HG03521 (cell line): Measurements from ENCODE around the gene GALNTL6.
A peak's percentile ranks its signal among the peaks of the same experiment; 100 is the strongest.

ENCODE experiments used
- ATAC-seq: cut with Tn5 transposase; IDR thresholded peaks from one replicate; pipeline ENCODE4 v1.9.1; 2021; ENCODE audit warnings: mild to moderate bottlenecking, moderate library complexity; ENCODE audit not compliant: unreplicated experiment

Gene GALNTL6

DNA sequence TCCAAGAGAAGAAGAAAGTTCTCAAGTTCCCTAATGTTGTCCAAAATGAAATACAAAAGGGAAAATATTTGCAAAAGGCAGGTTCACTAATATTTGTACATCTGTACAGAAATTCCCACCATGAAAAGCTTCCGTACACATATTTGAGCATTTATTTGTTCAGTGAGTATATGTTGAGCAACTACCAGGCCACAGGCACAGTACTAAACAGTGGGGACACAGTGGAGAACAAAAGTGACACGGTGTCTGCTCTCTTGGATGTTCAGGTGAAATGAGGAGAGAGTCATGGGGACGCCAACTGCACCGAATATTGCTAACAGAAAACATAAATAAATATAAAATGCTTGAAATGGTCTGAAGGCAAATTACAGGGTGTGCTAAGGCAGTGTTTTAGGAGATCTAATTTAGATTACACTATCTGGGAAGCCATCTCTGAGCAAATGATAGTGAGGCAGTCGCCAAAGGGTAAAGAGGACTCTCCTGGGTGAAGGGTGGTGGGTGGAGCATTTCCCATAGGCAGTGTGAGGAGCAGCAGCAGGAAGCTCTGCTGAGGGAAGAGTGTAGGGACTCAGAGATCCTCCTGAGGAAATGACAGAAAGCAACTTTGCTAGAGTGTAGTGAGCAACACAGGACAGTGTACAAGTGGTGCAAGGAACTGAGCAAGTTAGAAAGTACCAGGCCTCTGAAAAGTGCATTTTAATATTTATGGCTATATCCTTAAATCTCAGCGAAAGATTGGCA, 375.2 kb downstream of the GALNTL6 start:
- ATAC-seq: no peak

DNA sequence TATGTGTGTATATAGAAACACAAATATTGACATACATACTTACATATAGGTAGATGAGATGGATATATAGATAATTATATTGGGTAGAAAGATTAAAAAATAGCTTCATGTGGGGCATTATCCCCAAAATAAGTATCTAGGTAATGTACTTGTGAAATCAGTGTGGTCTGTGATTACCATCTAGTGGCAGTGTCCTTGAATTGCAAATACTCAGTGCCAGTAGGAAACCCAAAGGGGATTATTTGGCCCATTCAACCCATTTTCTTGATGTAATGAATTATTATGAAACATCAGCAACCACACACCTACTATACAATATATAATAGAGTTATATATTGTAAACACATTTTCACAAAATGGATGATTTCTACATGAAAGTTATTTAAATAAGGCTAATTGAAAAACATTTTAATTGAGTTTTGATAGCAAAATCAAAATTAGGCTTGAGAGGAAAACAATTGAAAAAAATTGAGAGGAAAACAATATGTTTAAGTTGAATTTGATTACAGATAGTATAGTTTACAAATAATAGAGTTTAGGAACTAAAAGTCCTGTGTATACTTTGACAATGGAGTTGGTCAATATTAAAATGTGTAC, 389.4 kb downstream of the GALNTL6 start:
- ATAC-seq: peak; percentile 48

- no peak for ATAC-seq
Observed at GRCh38 chr4:172207258-172207657, 394.1 kb downstream of the GALNTL6 start.

DNA sequence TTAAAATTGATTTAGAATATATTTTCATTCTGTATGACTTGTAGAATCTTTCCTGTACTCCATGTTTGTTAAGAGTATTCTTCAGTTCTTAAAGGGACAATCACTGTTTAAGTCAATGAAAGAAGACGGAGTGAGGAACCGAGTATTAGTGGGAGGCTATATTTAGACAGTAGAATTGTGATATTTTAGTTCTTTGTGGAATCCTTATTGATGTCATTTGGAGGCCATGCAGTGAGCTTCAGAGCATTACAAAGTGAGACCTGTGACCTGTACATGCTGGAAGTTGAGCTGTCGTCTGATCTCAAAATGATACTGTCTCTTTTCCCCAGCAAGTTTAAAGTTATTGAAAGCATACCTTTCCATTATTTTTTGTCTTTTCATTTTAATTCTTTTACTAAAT, 394.7 kb downstream of the GALNTL6 start:
- ATAC-seq: no peak

GRCh38 chr4:172220679-172221078, 407.5 kb downstream of the GALNTL6 start:
- ATAC-seq: no peak

DNA sequence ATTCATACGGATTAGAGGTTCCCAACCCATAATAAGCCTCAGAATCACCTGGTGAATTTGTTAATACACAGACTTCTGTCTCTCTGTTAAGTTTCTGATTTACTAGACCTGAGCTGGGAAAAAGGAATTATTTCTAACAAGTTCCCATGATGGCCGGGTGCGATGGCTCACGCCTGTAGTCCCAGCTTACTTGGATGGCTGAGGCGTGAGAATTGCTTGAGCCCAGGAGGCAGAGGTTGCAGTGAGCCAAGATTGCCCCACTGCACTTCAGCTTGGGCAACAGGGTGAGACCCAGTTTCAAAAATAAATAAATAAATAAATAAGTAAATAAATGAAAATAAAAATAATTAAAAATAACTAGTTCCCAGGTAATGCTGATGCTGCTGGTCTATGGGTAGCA, 412.3 kb downstream of the GALNTL6 start:
- ATAC-seq: no peak

GRCh38 chr4:172232966-172233365, 419.8 kb downstream of the GALNTL6 start:
- ATAC-seq: no peak

- no peak for ATAC-seq
Observed at GRCh38 chr4:172243551-172243950, 430.3 kb downstream of the GALNTL6 start.

DNA sequence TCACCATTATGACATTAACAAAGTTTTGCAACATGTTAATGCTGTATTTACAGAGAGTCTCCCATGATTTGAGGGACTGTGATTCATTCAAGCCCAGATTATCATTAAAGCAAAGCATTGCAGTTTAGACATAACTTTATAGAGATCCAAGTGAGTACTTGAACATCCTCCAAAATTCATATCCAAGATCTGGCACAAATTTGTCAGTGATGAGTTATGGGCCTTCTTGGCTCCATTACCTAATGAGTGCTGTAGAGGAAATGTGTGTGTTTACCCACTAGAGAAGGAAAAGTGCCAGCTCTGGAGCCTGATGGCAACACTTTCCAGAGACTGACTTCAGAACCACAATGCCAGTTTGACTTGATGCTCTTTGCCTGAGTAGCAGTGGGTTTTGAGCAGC, 432.3 kb downstream of the GALNTL6 start:
- ATAC-seq: no peak

DNA sequence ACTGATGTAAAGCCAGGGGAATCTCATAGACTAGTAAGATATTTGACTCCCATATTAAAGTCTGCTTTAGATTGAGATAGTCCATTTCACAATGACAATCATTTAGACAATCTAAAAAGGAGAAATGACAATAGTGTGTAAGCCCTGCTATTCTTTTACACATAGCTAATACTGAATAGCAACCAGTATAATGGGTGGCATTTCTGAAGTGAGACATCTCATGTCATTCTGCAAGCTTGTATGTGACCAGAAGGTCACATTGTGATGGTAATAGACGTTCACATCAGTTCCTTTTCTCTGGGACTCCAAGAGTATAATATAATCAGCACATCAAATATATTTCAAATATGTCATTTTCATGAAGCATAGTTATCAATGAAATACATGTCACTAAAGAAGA, 440.2 kb downstream of the GALNTL6 start:
- ATAC-seq: no peak

DNA sequence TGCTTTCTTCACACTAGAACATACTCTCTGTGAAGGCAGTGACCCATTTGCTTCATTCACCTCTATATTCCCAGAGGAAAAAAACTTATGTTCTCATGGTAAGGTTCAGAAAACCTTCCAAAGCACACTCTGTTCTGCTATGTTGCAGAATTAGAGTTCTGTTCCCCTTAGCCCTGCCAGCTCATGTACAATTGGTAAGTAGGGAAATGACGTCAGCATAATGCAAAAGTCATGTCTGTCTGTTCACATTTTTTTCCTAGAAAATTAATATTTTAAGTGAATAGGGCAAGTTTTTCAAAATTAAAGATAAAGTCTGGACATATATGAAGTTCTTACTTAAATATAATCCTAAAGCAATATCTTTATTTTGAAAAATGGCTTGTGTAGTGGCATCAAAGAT, 443.6 kb downstream of the GALNTL6 start:
- no peak for ATAC-seq

- ATAC-seq: no peak
Observed at GRCh38 chr4:172270397-172270796, 457.2 kb downstream of the GALNTL6 start.

- no peak for ATAC-seq
Observed at GRCh38 chr4:172287117-172287516, 473.9 kb downstream of the GALNTL6 start.

DNA sequence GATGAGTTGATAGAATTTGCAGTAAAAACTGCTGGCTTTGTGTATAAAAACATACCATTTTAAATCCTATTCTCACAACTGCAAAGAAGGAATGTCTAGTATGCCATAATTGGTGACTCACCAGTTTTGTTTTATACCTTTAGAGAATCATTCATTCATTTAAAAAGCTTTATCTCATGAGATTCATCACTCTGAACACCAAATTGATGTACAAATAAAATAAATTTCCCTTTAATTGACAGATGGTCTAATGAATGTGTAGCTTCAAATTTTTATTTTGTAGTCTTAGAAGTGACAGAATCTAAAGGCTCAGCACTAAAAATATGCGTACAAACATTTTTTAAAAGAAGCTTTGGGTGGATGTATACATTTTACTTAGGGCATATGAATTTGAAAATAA, 492.5 kb downstream of the GALNTL6 start:
- ATAC-seq: no peak

GRCh38 chr4:172308078-172308477, 494.9 kb downstream of the GALNTL6 start:
- ATAC-seq: peak; percentile 40

DNA sequence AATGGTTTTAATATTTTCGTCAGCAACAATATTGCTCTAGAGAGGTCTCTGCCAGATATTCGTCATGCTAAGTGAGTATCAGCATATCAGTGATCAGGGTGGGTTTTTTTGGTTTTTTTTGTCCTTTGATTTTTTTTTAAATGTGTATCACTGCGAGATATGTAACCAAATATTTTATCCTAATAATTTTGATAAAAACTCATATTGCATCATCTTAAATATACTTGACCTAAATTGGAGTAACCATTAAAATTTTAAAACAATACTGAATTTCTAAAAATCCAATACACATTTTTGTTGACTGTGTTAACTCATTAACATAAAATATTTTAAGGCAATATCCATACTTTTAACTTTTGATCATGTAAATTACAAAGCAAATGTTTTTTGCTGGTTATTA, 498.5 kb downstream of the GALNTL6 start:
- no peak for ATAC-seq

DNA sequence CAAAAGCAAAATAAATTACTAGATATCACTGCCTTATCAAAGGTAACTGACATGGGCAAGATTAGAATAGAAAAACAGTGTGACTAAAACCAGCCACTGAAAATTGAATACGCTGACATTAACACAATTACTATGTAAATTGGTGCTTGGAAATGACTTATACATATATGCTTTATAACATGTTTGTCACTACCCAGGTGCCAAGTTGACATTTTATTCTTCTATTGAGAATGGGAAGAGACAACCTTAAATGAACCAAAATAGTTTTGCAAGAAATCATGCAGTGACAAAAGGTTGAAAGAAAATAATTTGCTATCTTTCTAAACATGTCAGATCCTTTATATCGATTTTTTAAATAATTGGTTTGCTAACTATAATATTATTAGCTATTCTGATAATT, 510.1 kb downstream of the GALNTL6 start:
- no peak for ATAC-seq

- no peak for ATAC-seq
Observed at GRCh38 chr4:172344308-172344938, 531.2 kb downstream of the GALNTL6 start.

- ATAC-seq: no peak
Observed at GRCh38 chr4:172348426-172348825, 535.2 kb downstream of the GALNTL6 start.

DNA sequence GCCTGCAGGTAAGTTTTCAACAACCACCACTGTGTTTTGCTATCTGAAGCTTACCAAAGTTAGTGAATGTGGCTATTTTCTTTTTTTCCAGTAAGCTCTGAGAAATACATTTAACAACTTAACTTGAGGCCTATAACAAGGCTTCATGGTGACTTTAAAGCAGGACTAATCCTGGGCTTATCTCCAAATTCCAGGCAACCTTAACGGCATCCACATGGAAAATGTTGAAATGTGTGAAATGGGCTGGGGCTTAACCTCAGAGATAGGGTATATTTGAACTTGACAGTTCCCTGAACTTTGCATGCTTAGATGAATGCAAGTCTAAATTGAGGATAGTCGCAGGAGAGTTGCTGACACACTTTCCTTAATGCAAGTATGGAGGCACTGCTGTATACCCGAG, 539.2 kb downstream of the GALNTL6 start:
- ATAC-seq: no peak

DNA sequence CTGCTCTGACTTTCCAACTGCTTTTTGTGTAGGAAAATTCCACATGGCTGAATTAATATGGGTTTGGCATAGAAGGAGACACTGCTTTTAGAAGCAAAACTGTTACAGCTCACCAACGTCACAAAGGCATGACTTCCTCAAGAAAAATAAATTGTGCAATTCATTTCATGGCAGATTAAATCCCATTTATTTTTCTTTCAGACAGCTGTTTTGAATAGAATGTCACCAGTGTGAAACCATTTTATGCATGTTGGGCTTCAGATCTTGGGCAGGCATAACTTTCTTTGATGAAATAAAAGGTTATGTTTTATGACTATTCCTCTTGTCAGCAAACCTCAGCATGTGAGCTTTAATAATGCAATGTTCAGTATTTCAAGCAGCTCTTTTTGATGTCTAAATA, 542.8 kb downstream of the GALNTL6 start:
- no peak for ATAC-seq

GRCh38 chr4:172357006-172357540, 543.9 kb downstream of the GALNTL6 start:
- ATAC-seq: no peak
